ENCODE results near the gene SLC39A1. TPM values are rescaled to one million over a fixed set of nuclear protein-coding genes. Genes with fewer than 3 reads are reported as not detected.

Gene SLC39A1
- total RNA-seq, 1 experiment from 2014 or later = 152 TPM

GRCh38 chr1:153967107-153967999, 4.0 kb upstream of the SLC39A1 start, which contains the start of gene CREB3L4:
TSS of gene CREB3L4 (plus strand) at chr1:153967902. CDS start at chr1:153968526, 624 bp downstream.
- intact Hi-C loops (cut with micrococcal nuclease; ENCODE audit: unreplicated experiment) = no loop called here
- Mint-ChIP-seq H3K27ac (ENCODE audit: unreplicated experiment) (peak within 1 kb of the TSS; percentile 95), H3K27me3 (ENCODE audit: unreplicated experiment) (no peaks in the 10 kb centered on the region), H3K9me3 (ENCODE audit: low read depth, unreplicated experiment) (no peaks in the 10 kb centered on the region), H3K4me1 (ENCODE audit: low read depth, unreplicated experiment) (peaks cover 37% of the 10 kb centered on the region), H3K4me3 (ENCODE audit: low read depth, unreplicated experiment) (peak within 1 kb of the TSS; percentile 90), H3K36me3 (ENCODE audit: insufficient read depth, unreplicated experiment) (peaks cover 58% of the 10 kb centered on the region)
- TF ChIP-seq CTCF (IDR thresholded peaks at IDR 0.05; ENCODE audit: unreplicated experiment) = no peak
- peak; percentile 92 for DNase-seq
- BruUV-seq (replicated peaks) = no TSS peak
- CTCF ChIA-PET = interaction anchor here (0.5 to 3.1 kb wide), 15 partner anchors 10 to 355 kb away, joined by 3 to 27 read pairs (median 4); partner anchors contain the start of genes CHTOP, CRTC2, DENND4B and JTB

GRCh38 chr1:153963850-153964331, 554 bp upstream of the SLC39A1 start:
- intact Hi-C loops (cut with micrococcal nuclease; ENCODE audit: unreplicated experiment) = no loop called here
- Mint-ChIP-seq H3K4me1 (ENCODE audit: low read depth, unreplicated experiment) (peaks cover 47% of the 10 kb centered on the region), H3K36me3 (ENCODE audit: insufficient read depth, unreplicated experiment) (peaks cover 70% of the 10 kb centered on the region), H3K27me3 (ENCODE audit: unreplicated experiment) (no peaks in the 10 kb centered on the region), H3K9me3 (ENCODE audit: low read depth, unreplicated experiment) (no peaks in the 10 kb centered on the region), H3K4me3 (ENCODE audit: low read depth, unreplicated experiment) (peak overlapping the region; percentile 79), H3K27ac (ENCODE audit: unreplicated experiment) (peak overlapping the region; percentile 79)
- no TSS peak for BruUV-seq (replicated peaks)
- peak; percentile 73 for DNase-seq
- CTCF ChIA-PET = interaction anchor here (0.6 to 2.3 kb wide), 8 partner anchors 10 to 1447 kb away, joined by 3 to 9 read pairs (median 5); partner anchors contain the start of genes DENND4B, GATAD2B, JTB and RAB13
- TF ChIP-seq CTCF (IDR thresholded peaks at IDR 0.05; ENCODE audit: unreplicated experiment) = no peak

DNA sequence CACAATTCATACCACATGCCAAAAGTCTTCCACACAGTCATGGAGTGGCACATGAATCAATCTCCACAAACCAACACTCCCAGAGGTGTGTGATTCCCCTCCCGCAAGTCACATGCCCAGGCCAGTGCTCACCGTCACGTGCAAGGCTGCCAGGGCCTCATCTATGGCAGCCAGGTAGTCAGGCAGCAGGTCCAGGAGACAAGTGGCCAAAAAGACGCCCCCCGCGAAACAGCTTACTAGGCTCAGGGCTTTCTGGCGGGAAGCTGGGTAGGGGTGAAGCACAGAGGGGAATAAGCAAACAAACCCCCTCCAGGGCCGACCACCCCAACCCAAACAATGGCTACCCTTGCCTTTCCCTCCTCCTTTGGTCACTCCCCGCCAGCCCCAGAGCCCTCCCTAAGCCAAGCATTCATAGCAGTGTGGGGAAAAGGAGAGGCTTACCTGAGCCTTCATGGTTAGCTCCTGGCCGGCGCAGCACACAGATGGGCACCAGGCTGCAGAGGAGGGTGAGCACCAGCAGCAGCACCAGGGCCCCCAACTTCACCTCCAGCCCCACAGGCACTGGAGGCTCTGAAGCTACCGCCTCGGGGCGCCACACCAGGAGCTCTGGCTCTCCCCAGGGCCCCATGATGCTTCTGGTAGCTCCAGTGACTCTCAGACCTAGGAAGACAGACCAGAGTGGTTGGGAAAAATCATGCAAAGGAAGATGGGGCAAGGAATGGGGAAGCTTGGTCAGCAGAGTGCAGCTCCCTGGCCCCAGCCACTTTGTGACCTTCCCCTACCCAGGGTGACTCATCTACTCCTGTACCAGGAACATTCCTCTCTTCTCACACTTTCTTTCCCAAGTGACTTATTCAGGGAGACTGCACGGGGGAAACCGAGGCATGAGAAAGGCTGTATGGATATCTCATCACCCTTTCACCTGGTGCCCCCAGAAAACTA, 978 bp downstream of the SLC39A1 start:
- Mint-ChIP-seq H3K4me3 (ENCODE audit: low read depth, unreplicated experiment) (peak overlapping the region; percentile 79), H3K27ac (ENCODE audit: unreplicated experiment) (peak overlapping the region; percentile 79), H3K36me3 (ENCODE audit: insufficient read depth, unreplicated experiment) (peaks cover 75% of the 10 kb centered on the region), H3K9me3 (ENCODE audit: low read depth, unreplicated experiment) (no peaks in the 10 kb centered on the region), H3K4me1 (ENCODE audit: low read depth, unreplicated experiment) (peaks cover 42% of the 10 kb centered on the region), H3K27me3 (ENCODE audit: unreplicated experiment) (no peaks in the 10 kb centered on the region)
- CTCF ChIA-PET = interaction anchor here (0.7 to 2.3 kb wide), 5 partner anchors 9 to 165 kb away, joined by 3 to 9 read pairs (median 5); partner anchors contain the start of genes DENND4B and RPS27
- TF ChIP-seq CTCF (IDR thresholded peaks at IDR 0.05; ENCODE audit: unreplicated experiment) = no peak
- no TSS peak for BruUV-seq (replicated peaks)
- intact Hi-C loops (cut with micrococcal nuclease; ENCODE audit: unreplicated experiment) = no loop called here
- DNase-seq = peak; percentile 41

- Mint-ChIP-seq H3K4me3 (ENCODE audit: low read depth, unreplicated experiment) (peak overlapping the region; percentile 79), H3K4me1 (ENCODE audit: low read depth, unreplicated experiment) (peaks cover 50% of the 10 kb centered on the region), H3K27me3 (ENCODE audit: unreplicated experiment) (no peaks in the 10 kb centered on the region), H3K27ac (ENCODE audit: unreplicated experiment) (no peak overlapping the region), H3K9me3 (ENCODE audit: low read depth, unreplicated experiment) (no peaks in the 10 kb centered on the region), H3K36me3 (ENCODE audit: insufficient read depth, unreplicated experiment) (peaks cover 67% of the 10 kb centered on the region)
- BruUV-seq (replicated peaks) = no TSS peak
- DNase-seq = no peak
- TF ChIP-seq CTCF (IDR thresholded peaks at IDR 0.05; ENCODE audit: unreplicated experiment) = no peak
- intact Hi-C loops (cut with micrococcal nuclease; ENCODE audit: unreplicated experiment) = no loop called here
- CTCF ChIA-PET = no interaction called here
Observed at GRCh38 chr1:153961421-153961820, 1.9 kb downstream of the SLC39A1 start.

Measured in Calu3 (cell line).